ENCODE results near the gene MTHFD1. TPM values are rescaled to one million over a fixed set of nuclear protein-coding genes. Genes with fewer than 3 reads are reported as not detected.

Gene MTHFD1
- total and polyA plus RNA-seq, 4 experiments from 2014 or later: 27.9 to 48.3 (median 36.0) TPM

DNA sequence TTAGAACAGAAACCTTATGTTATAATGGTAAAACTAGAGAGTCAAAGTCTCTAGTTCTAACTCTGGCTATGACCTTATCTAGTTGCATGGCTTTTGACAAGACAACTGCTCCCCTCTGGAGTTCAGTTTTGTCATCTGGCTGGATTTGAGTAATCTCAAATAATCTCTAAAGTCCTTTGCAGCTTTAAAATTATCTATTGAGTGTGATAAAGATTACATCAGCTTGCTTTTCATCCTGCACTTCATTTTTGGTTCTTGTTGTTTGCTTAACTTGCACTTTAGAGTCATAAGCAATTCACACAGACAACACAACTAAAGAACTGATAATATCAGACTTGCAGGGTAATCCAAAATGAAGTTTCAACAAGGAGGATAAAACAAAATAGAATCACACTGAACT lies 79.4 kb downstream of the MTHFD1 start:
- peaks cover 36% of the 10 kb centered on the region for H3K4me1 ChIP-seq (ENCODE audit: insufficient read depth, low read length)
- Mint-ChIP-seq H3K4me3 (peak overlapping the region in 2 of 8 donors; percentile 29 to 44), H3K4me1 (peaks cover 25 to 45% (median 35%) of the 10 kb centered on the region in 4 donors), H3K9me3 (no peaks in the 10 kb centered on the region), H3K27ac (peak overlapping the region in 1 of 7 donors; percentile 1), H3K36me3 (peaks cover 0 to 5% of the 10 kb centered on the region in 2 donors), H3K27me3 (no peaks in the 10 kb centered on the region)
- ChIA-PET POLR2A (ENCODE audit: partially characterized antibody) (interaction anchor here (1.3 to 2.6 kb wide), 2 partner anchors 35 to 37 kb away, joined by 3 to 8 read pairs; partner anchors contain the start of genes ZBTB1 and ZBTB25), CTCF (ENCODE audit: partially characterized antibody) (interaction anchor here (1.1 to 3.5 kb wide), 6 partner anchors 7 to 164 kb away, joined by 3 to 17 read pairs (median 4); no protein-coding TSS in a partner anchor)
- H3K27ac ChIP-seq (ENCODE audit: low read depth, low read length): no peak overlapping the region
- H3K4me3 ChIP-seq (ENCODE audit: low read length in 2 of 2): no peak overlapping the region
- DNase-seq: no peak
- H3K9me3 ChIP-seq (ENCODE audit: control insufficient read depth in 1 of 2, low read length in 2 of 2): no peaks in the 10 kb centered on the region
- H3K36me3 ChIP-seq (ENCODE audit: insufficient read depth, low read length): no peaks in the 10 kb centered on the region
- intact Hi-C loops (cut with micrococcal nuclease): loop anchor here (2.0 to 5.0 kb wide), 2 partner anchors 35 to 80 kb away; partner anchors contain the start of genes MTHFD1 and ZBTB25
- H3K27me3 ChIP-seq (ENCODE audit: insufficient read depth, low read length): no peaks in the 10 kb centered on the region

GRCh38 chr14:64468451-64468850 lies 80.3 kb downstream of the MTHFD1 start:
- no peaks in the 10 kb centered on the region for H3K9me3 ChIP-seq (ENCODE audit: control insufficient read depth in 1 of 2, low read length in 2 of 2)
- H3K27me3 ChIP-seq (ENCODE audit: insufficient read depth, low read length): no peaks in the 10 kb centered on the region
- no peak for DNase-seq
- H3K36me3 Mint-ChIP-seq: peaks cover 0 to 5% of the 10 kb centered on the region in 2 donors
- H3K36me3 ChIP-seq (ENCODE audit: insufficient read depth, low read length): no peaks in the 10 kb centered on the region
- no peak overlapping the region for H3K27ac ChIP-seq (ENCODE audit: low read depth, low read length)
- H3K4me3 Mint-ChIP-seq: peak overlapping the region in 1 of 8 donors; percentile 0
- no peaks in the 10 kb centered on the region for H3K27me3 Mint-ChIP-seq
- no peak overlapping the region for H3K4me3 ChIP-seq (ENCODE audit: low read length in 2 of 2)
- H3K9me3 Mint-ChIP-seq: no peaks in the 10 kb centered on the region
- ChIA-PET CTCF (ENCODE audit: partially characterized antibody) (interaction anchor here (1.0 to 2.5 kb wide), 4 partner anchors 10 to 38 kb away, joined by 4 to 13 read pairs (median 10); no protein-coding TSS in a partner anchor), POLR2A (ENCODE audit: partially characterized antibody) (interaction anchor here (2.6 kb wide), 1 partner anchor 34 kb away, joined by 8 read pairs; the partner anchor contains the start of gene ZBTB25)
- H3K4me1 Mint-ChIP-seq: peaks cover 25 to 49% (median 35%) of the 10 kb centered on the region in 4 donors
- H3K4me1 ChIP-seq (ENCODE audit: insufficient read depth, low read length): peaks cover 36% of the 10 kb centered on the region
- peak overlapping the region in 4 of 7 donors; percentile 14 to 77 (median 55) for H3K27ac Mint-ChIP-seq
- intact Hi-C loops (cut with micrococcal nuclease): loop anchor here (5.0 kb wide), 1 partner anchor 81 kb away; the partner anchor contains the start of gene MTHFD1

GRCh38 chr14:64474041-64474440 lies 85.9 kb downstream of the MTHFD1 start:
- Histone ChIP-seq H3K36me3 (ENCODE audit: insufficient read depth, low read length) (peaks cover 4% of the 10 kb centered on the region), H3K27me3 (ENCODE audit: insufficient read depth, low read length) (no peaks in the 10 kb centered on the region), H3K4me3 (ENCODE audit: low read length in 2 of 2) (no peak overlapping the region), H3K27ac (ENCODE audit: low read depth, low read length) (no peak overlapping the region), H3K4me1 (ENCODE audit: insufficient read depth, low read length) (no peaks in the 10 kb centered on the region), H3K9me3 (ENCODE audit: control insufficient read depth in 1 of 2, low read length in 2 of 2) (no peaks in the 10 kb centered on the region)
- no peak overlapping the region for H3K4me3 Mint-ChIP-seq
- ChIA-PET CTCF (ENCODE audit: partially characterized antibody) (interaction anchor here (4.1 kb wide), 1 partner anchor 44 kb away, joined by 19 read pairs; no protein-coding TSS in a partner anchor), POLR2A (ENCODE audit: partially characterized antibody) (no interaction called here)
- DNase-seq: no peak
- intact Hi-C loops (cut with micrococcal nuclease): loop anchor here (1.0 kb wide), 1 partner anchor 8 kb away; no protein-coding TSS in a partner anchor
- peak overlapping the region in 2 of 7 donors; percentile 24 to 28 for H3K27ac Mint-ChIP-seq
- no peaks in the 10 kb centered on the region for H3K9me3 Mint-ChIP-seq
- peaks cover 7 to 23% (median 21%) of the 10 kb centered on the region in 4 donors for H3K4me1 Mint-ChIP-seq
- peaks cover 0 to 13% of the 10 kb centered on the region in 2 donors for H3K36me3 Mint-ChIP-seq
- H3K27me3 Mint-ChIP-seq: no peaks in the 10 kb centered on the region

DNA sequence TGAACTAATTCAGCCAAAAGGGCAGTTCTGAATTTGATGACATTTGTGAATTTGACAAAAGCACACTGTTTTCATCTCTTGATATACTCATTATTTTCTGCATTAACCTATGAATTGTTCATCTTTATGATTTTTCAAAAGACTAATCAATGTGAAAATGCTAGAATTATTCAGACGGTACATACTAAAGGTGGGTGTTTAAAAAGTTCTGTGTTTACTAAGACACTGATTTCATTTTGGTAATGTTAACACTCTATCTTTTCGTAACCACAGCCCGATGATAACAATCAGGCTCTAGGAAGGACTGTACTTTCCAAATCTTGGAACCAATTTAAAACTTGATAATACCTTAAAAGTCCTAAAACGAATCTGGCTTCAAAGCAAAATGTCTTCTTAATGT lies 86.5 kb downstream of the MTHFD1 start:
- Histone ChIP-seq H3K36me3 (ENCODE audit: insufficient read depth, low read length) (peaks cover 4% of the 10 kb centered on the region), H3K9me3 (ENCODE audit: control insufficient read depth in 1 of 2, low read length in 2 of 2) (no peaks in the 10 kb centered on the region), H3K27me3 (ENCODE audit: insufficient read depth, low read length) (no peaks in the 10 kb centered on the region), H3K4me3 (ENCODE audit: low read length in 2 of 2) (no peak overlapping the region), H3K4me1 (ENCODE audit: insufficient read depth, low read length) (no peaks in the 10 kb centered on the region), H3K27ac (ENCODE audit: low read depth, low read length) (no peak overlapping the region)
- Mint-ChIP-seq H3K9me3 (no peaks in the 10 kb centered on the region), H3K4me3 (no peak overlapping the region), H3K27ac (no peak overlapping the region), H3K36me3 (peaks cover 0 to 14% of the 10 kb centered on the region in 2 donors), H3K27me3 (no peaks in the 10 kb centered on the region), H3K4me1 (peaks cover 6 to 20% (median 19%) of the 10 kb centered on the region in 4 donors)
- no peak for DNase-seq
- ChIA-PET CTCF (ENCODE audit: partially characterized antibody) (interaction anchor here (1.1 to 4.1 kb wide), 3 partner anchors 8 to 45 kb away, joined by 3 to 19 read pairs (median 5); no protein-coding TSS in a partner anchor), POLR2A (ENCODE audit: partially characterized antibody) (interaction anchor here (1.0 kb wide), 1 partner anchor 130 kb away, joined by 3 read pairs; no protein-coding TSS in a partner anchor)
- intact Hi-C loops (cut with micrococcal nuclease): loop anchor here (1.0 kb wide), 1 partner anchor 8 kb away; no protein-coding TSS in a partner anchor

GRCh38 chr14:64475585-64476273 lies 87.6 kb downstream of the MTHFD1 start:
- Mint-ChIP-seq H3K36me3 (peaks cover 0 to 18% of the 10 kb centered on the region in 2 donors), H3K27ac (no peak overlapping the region), H3K4me3 (no peak overlapping the region), H3K27me3 (no peaks in the 10 kb centered on the region), H3K9me3 (no peaks in the 10 kb centered on the region), H3K4me1 (peaks cover 5 to 19% (median 18%) of the 10 kb centered on the region in 4 donors)
- H3K4me1 ChIP-seq (ENCODE audit: insufficient read depth, low read length): no peaks in the 10 kb centered on the region
- H3K36me3 ChIP-seq (ENCODE audit: insufficient read depth, low read length): peaks cover 4% of the 10 kb centered on the region
- intact Hi-C loops (cut with micrococcal nuclease): no loop called here
- no peaks in the 10 kb centered on the region for H3K27me3 ChIP-seq (ENCODE audit: insufficient read depth, low read length)
- POLR2A ChIA-PET (ENCODE audit: partially characterized antibody): interaction anchor here (1.0 to 1.2 kb wide), 3 partner anchors 27 to 131 kb away, joined by 3 to 6 read pairs (median 4); partner anchors contain the start of gene ZBTB25
- no peaks in the 10 kb centered on the region for H3K9me3 ChIP-seq (ENCODE audit: control insufficient read depth in 1 of 2, low read length in 2 of 2)
- CTCF ChIA-PET (ENCODE audit: partially characterized antibody): interaction anchor here (0.8 to 4.1 kb wide), 4 partner anchors 9 to 48 kb away, joined by 3 to 19 read pairs (median 4); no protein-coding TSS in a partner anchor
- DNase-seq: no peak
- no peak overlapping the region for H3K4me3 ChIP-seq (ENCODE audit: low read length in 2 of 2)
- H3K27ac ChIP-seq (ENCODE audit: low read depth, low read length): no peak overlapping the region

DNA sequence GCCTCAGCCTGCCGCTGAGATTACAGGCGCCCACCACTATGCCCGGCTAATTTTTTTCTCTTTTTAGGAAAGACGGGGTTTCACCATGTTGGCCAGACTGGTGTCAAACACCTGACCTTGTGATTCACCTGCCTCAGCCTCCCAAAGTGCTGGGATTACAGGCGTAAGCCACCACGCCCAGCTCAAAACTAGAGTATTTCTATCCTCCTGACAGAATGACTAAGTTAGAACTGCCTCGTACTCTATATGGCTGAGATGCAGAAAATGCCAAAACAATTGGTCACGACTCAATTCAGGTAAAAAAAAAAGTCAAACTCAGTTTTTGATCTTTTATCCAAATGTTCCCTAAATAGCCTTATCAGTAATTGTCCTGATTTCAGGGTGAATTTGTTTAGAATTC lies 88.3 kb downstream of the MTHFD1 start:
- intact Hi-C loops (cut with micrococcal nuclease): no loop called here
- no peak overlapping the region for H3K4me3 Mint-ChIP-seq

More for the DNA sequence above, 88.3 kb downstream of the MTHFD1 start:
- H3K27me3 ChIP-seq (ENCODE audit: insufficient read depth, low read length): no peaks in the 10 kb centered on the region
- Mint-ChIP-seq H3K4me1 (peaks cover 5 to 18% (median 18%) of the 10 kb centered on the region in 4 donors), H3K9me3 (no peaks in the 10 kb centered on the region), H3K36me3 (peaks cover under 1 to 20% of the 10 kb centered on the region in 2 donors), H3K27me3 (no peaks in the 10 kb centered on the region), H3K27ac (no peak overlapping the region)
- no peaks in the 10 kb centered on the region for H3K9me3 ChIP-seq (ENCODE audit: control insufficient read depth in 1 of 2, low read length in 2 of 2)
- CTCF ChIA-PET (ENCODE audit: partially characterized antibody): interaction anchor here (0.8 to 4.8 kb wide), 2 partner anchors 43 to 48 kb away, joined by 3 to 117 read pairs; no protein-coding TSS in a partner anchor
- peaks cover 4% of the 10 kb centered on the region for H3K36me3 ChIP-seq (ENCODE audit: insufficient read depth, low read length)
- H3K27ac ChIP-seq (ENCODE audit: low read depth, low read length): no peak overlapping the region
- no peaks in the 10 kb centered on the region for H3K4me1 ChIP-seq (ENCODE audit: insufficient read depth, low read length)
- POLR2A ChIA-PET (ENCODE audit: partially characterized antibody): interaction anchor here (1.1 to 1.2 kb wide), 2 partner anchors 26 to 29 kb away, joined by 4 to 6 read pairs; partner anchors contain the start of gene ZBTB25
- no peak for DNase-seq
- H3K4me3 ChIP-seq (ENCODE audit: low read length in 2 of 2): no peak overlapping the region

Data from CD4-positive, alpha-beta memory T cell (primary cell).